ENCODE measurements around the gene SH3PXD2A. TPM values are rescaled to one million over a fixed set of nuclear protein-coding genes. Genes with fewer than 3 reads are reported as not detected.
"Not testable (repeated sequence)": the region's sequence is repeated elsewhere in the genome, so short reads cannot be mapped to it uniquely, and the experiment has no call there.

The SH3PXD2A gene
- total and polyA plus RNA-seq, 9 of the 15 experiments (the other 6 are each of a cell fraction or from before 2014, with no cell fraction given) = 0.41 to 9.3 (median 2.5) TPM

- 6% methylated on average over 2 of the region's 4 CpGs for WGBS (ENCODE audit: insufficient coverage, low coverage, missing lambda C conversion rate)
- H3K79me2 ChIP-seq (ENCODE audit: control insufficient read depth, insufficient read depth, low read length); H2AFZ ChIP-seq (ENCODE audit: low read depth, low read length); BruUV-seq (replicated peaks); H3K4me2 ChIP-seq (ENCODE audit: insufficient read depth, low read length); H3K9me3 ChIP-seq (replicated peaks; ENCODE audit: control insufficient read depth, insufficient read depth, low read depth, low read length); H3K27ac ChIP-seq (ENCODE audit: extremely low read depth, low read depth, low read length); FAIRE-seq; H3K9me1 ChIP-seq (ENCODE audit: control insufficient read depth, insufficient read depth, low read length); ATAC-seq; H3K4me1 ChIP-seq (replicated peaks in 1 of 2; ENCODE audit: control insufficient read depth in 2 of 2, insufficient read depth in 2 of 2, low read length in 2 of 2); POLR2A ChIA-PET; H4K20me1 ChIP-seq (replicated peaks; ENCODE audit: control insufficient read depth, insufficient read depth, low read length); in situ Hi-C loops (cut with MboI); H3K4me3 ChIP-seq; DNase-seq (ENCODE audit: extremely low read depth in 1 of 4, low spot score in 3 of 4); H3K9ac ChIP-seq (ENCODE audit: insufficient read depth in 1 of 2, low read depth in 2 of 2, low read length in 2 of 2); H3K36me3 ChIP-seq (ENCODE audit: control insufficient read depth, insufficient read depth, low read length); CTCF ChIA-PET (ENCODE audit: low intra/inter-chr PET ratio): not testable (repeated sequence)
- peaks cover 17 to 50% of the 10 kb centered on the region in 2 experiments for H3K27me3 ChIP-seq (ENCODE audit: control insufficient read depth in 2 of 2, insufficient read depth in 2 of 2, low read length in 2 of 2)
- intact Hi-C loops (cut with micrococcal nuclease) = loop anchor here (5.0 kb wide), 1 partner anchor 126 kb away; the partner anchor contains the start of gene SH3PXD2A
- 0 out of 2 replicates have a peak, but pooled peaks have one; percentile 22 for TF ChIP-seq ZNF121 (CRISPR knock-in tag; conservative IDR thresholded peaks at IDR 0.05)
Measured at GRCh38 chr10:103731026-103731425, 124.3 kb downstream of the SH3PXD2A start.

- no TSS peak for BruUV-seq (replicated peaks)
- H3K36me3 ChIP-seq (ENCODE audit: control insufficient read depth, insufficient read depth, low read length) = no peaks in the 10 kb centered on the region
- H2AFZ ChIP-seq (ENCODE audit: low read depth, low read length) = no peak overlapping the region
- 0% methylated on average over 1 of the region's 5 CpGs for WGBS (ENCODE audit: insufficient coverage, low coverage, missing lambda C conversion rate)
- H3K79me2 ChIP-seq (ENCODE audit: control insufficient read depth, insufficient read depth, low read length) = no peaks in the 10 kb centered on the region
- FAIRE-seq = no peak
- DNase-seq (ENCODE audit: extremely low read depth in 1 of 4, low spot score in 3 of 4) = no peak
- peaks cover 17 to 47% of the 10 kb centered on the region in 2 experiments for H3K27me3 ChIP-seq (ENCODE audit: control insufficient read depth in 2 of 2, insufficient read depth in 2 of 2, low read length in 2 of 2)
- no peak overlapping the region for H3K4me2 ChIP-seq (ENCODE audit: insufficient read depth, low read length)
- H3K9me3 ChIP-seq (replicated peaks; ENCODE audit: control insufficient read depth, insufficient read depth, low read depth, low read length) = no peaks in the 10 kb centered on the region
- intact Hi-C loops (cut with micrococcal nuclease) = loop anchor here (5.0 kb wide), 1 partner anchor 127 kb away; the partner anchor contains the start of gene SH3PXD2A
- in situ Hi-C loops (cut with MboI) = no loop called here
- no peak overlapping the region for H3K4me3 ChIP-seq
- POLR2A ChIA-PET = interaction anchor here (0.6 kb wide), 1 partner anchor 24 kb away, joined by 3 read pairs; no protein-coding TSS in a partner anchor
- no peaks in the 10 kb centered on the region for H3K9me1 ChIP-seq (ENCODE audit: control insufficient read depth, insufficient read depth, low read length)
- no peak for ATAC-seq
- no peak overlapping the region for H3K27ac ChIP-seq (ENCODE audit: extremely low read depth, low read depth, low read length)
- CTCF ChIA-PET (ENCODE audit: low intra/inter-chr PET ratio) = no interaction called here
- H3K4me1 ChIP-seq (replicated peaks in 1 of 2; ENCODE audit: control insufficient read depth in 2 of 2, insufficient read depth in 2 of 2, low read length in 2 of 2) = peaks cover 0 to 5% of the 10 kb centered on the region in 2 experiments; a peak in 1 of 5 replicates
- H3K9ac ChIP-seq (ENCODE audit: insufficient read depth in 1 of 2, low read depth in 2 of 2, low read length in 2 of 2) = no peak overlapping the region
- H4K20me1 ChIP-seq (replicated peaks; ENCODE audit: control insufficient read depth, insufficient read depth, low read length) = no peaks in the 10 kb centered on the region
- TF ChIP-seq EP400 (IDR thresholded peaks at IDR 0.05) = no peak
- no peak for TF ChIP-seq NFATC3 (IDR thresholded peaks at IDR 0.05)
- no peak for TF ChIP-seq PHF8 (IDR thresholded peaks at IDR 0.05; ENCODE audit: borderline replicate concordance, low read length)
- no peak for TF ChIP-seq GABPB1 (CRISPR knock-in tag; IDR thresholded peaks at IDR 0.05)
- TF ChIP-seq EWSR1 (IDR thresholded peaks at IDR 0.05; ENCODE audit: borderline replicate concordance, low read depth, partially characterized antibody) = no peak
- TF ChIP-seq MTA1 (IDR thresholded peaks at IDR 0.05; ENCODE audit: borderline replicate concordance) = no peak
- no peak for TF ChIP-seq TGIF2 (CRISPR knock-in tag; IDR thresholded peaks at IDR 0.05)
- no peak for TF ChIP-seq HMGXB4 (CRISPR knock-in tag; IDR thresholded peaks at IDR 0.05)
- TF ChIP-seq ETS2 (tag; IDR thresholded peaks at IDR 0.05; ENCODE audit: borderline replicate concordance, poor library complexity, severe bottlenecking) = no peak
- TF ChIP-seq CC2D1A (IDR thresholded peaks at IDR 0.05) = no peak
- TF ChIP-seq SAFB2 (IDR thresholded peaks at IDR 0.05; ENCODE audit: borderline replicate concordance, low read depth, low read length, severe bottlenecking) = no peak
- TF ChIP-seq KAT8 (IDR thresholded peaks at IDR 0.05; ENCODE audit: low read depth) = no peak
- TF ChIP-seq SMARCA4 (IDR thresholded peaks at IDR 0.05) = no peak
- no peak for TF ChIP-seq TAF9B (IDR thresholded peaks at IDR 0.05; ENCODE audit: partially characterized antibody)
- no peak for TF ChIP-seq RNF2 (IDR thresholded peaks at IDR 0.05)
- no peak for TF ChIP-seq ZNF124 (CRISPR knock-in tag; IDR thresholded peaks at IDR 0.05)
Measured at GRCh38 chr10:103729851-103730250, 125.5 kb downstream of the SH3PXD2A start.

All from K562 (cell line).